Activated T-helper 9 cell treated with anti-CD3 and anti-CD28 coated beads, Interleukin-2, amount 50 U/mL, for 16 hours (primary cell): ENCODE measurements around the gene HUS1.
"Not testable (repeated sequence)": the region's sequence is repeated elsewhere in the genome, so short reads cannot be mapped to it uniquely, and the experiment has no call there.

Source experiments
- DNase-seq: peaks from one replicate; pipeline ENCODE4 v3.0.0-alpha.2; 2020; ENCODE audit warnings: low read depth

The HUS1 gene

GRCh38 chr7:47944536-47945260 is 34.7 kb downstream of the HUS1 start:
- no peak for DNase-seq

GRCh38 chr7:47943676-47944474 is 35.5 kb downstream of the HUS1 start:
- DNase-seq = no peak

GRCh38 chr7:47942651-47943050 is 36.8 kb downstream of the HUS1 start:
- not testable (repeated sequence) for DNase-seq

- DNase-seq = no peak
Observed at GRCh38 chr7:47942132-47942531, 37.3 kb downstream of the HUS1 start.

GRCh38 chr7:47941136-47941844 is 38.1 kb downstream of the HUS1 start:
- no peak for DNase-seq

- DNase-seq = no peak
Observed at GRCh38 chr7:47940088-47941013, 39.1 kb downstream of the HUS1 start.

- DNase-seq = no peak
Observed at GRCh38 chr7:47939425-47940036, 39.9 kb downstream of the HUS1 start.

GRCh38 chr7:47938574-47939165 is 40.7 kb downstream of the HUS1 start:
- no peak for DNase-seq

GRCh38 chr7:47937711-47938573 is 41.5 kb downstream of the HUS1 start:
- no peak for DNase-seq

GRCh38 chr7:47937065-47937687 is 42.2 kb downstream of the HUS1 start:
- DNase-seq = no peak

GRCh38 chr7:47936323-47936722 is 43.1 kb downstream of the HUS1 start:
- DNase-seq = no peak

GRCh38 chr7:47935336-47935735 is 44.1 kb downstream of the HUS1 start:
- DNase-seq = no peak

GRCh38 chr7:47934831-47935230 is 44.6 kb downstream of the HUS1 start:
- DNase-seq = no peak

GRCh38 chr7:47933215-47933614 is 46.2 kb downstream of the HUS1 start:
- no peak for DNase-seq

- DNase-seq = no peak
Observed at GRCh38 chr7:47932466-47933037, 46.9 kb downstream of the HUS1 start.

- no peak for DNase-seq
Observed at GRCh38 chr7:47932016-47932415, 47.4 kb downstream of the HUS1 start.

- no peak for DNase-seq
Observed at GRCh38 chr7:47931005-47932004, 48.1 kb downstream of the HUS1 start.

- DNase-seq = no peak
Observed at GRCh38 chr7:47924266-47924665, 55.1 kb downstream of the HUS1 start.
